Breast epithelium (tissue), 3 donors: Measurements from ENCODE around the gene TBC1D10B.
"Not testable (repeated sequence)": the region's sequence is repeated elsewhere in the genome, so short reads cannot be mapped to it uniquely, and the experiment has no call there.

Experiments used
- CTCF ChIP-seq, 3 donors: fragments of 450-650 bp; IDR thresholded peaks; one replicate each; pipeline ENCODE4 v1.5.1; 2016 to 2017; ENCODE audit warnings: antibody characterized with exemption in 3 of 3, mild to moderate bottlenecking in 3 of 3, moderate library complexity in 3 of 3
- POLR2AphosphoS5 ChIP-seq, 3 donors: sonication (generic); formaldehyde crosslinking; IDR thresholded peaks; one replicate each; pipeline ENCODE4 v1.6.1; 2017; ENCODE audit warnings: antibody characterized with exemption in 3 of 3

- TF ChIP-seq CTCF, POLR2AphosphoS5 (IDR thresholded peaks at IDR 0.05): not testable (repeated sequence)
Observed at GRCh38 chr16:30324220-30324619, 46.1 kb downstream of the TBC1D10B start.
